Fibroblast of lung (primary cell): ENCODE results near the gene B4GALT6.

ENCODE experiments used
- EZH2 ChIP-seq: IDR thresholded peaks from 2 replicates; pipeline ENCODE4 v1.5.1; 2012; ENCODE audit warnings: low read length, control low read depth, mild to moderate bottlenecking; ENCODE audit errors: missing control alignments
- TF ChIP-seq, protein P1 (sequence below), 2 donors: IDR thresholded peaks in 1 of 2; conservative IDR thresholded peaks in 1 of 2; 1 replicate in 1 of 2; 2 replicates in 1 of 2; pipeline ENCODE4 v1.5.1; 2011 to 2012; ENCODE audit warnings: low read length in 2 of 2, control low read depth in 1 of 2, inconsistent platforms in 1 of 2, low read depth in 1 of 2, mild to moderate bottlenecking in 1 of 2

DNA sequence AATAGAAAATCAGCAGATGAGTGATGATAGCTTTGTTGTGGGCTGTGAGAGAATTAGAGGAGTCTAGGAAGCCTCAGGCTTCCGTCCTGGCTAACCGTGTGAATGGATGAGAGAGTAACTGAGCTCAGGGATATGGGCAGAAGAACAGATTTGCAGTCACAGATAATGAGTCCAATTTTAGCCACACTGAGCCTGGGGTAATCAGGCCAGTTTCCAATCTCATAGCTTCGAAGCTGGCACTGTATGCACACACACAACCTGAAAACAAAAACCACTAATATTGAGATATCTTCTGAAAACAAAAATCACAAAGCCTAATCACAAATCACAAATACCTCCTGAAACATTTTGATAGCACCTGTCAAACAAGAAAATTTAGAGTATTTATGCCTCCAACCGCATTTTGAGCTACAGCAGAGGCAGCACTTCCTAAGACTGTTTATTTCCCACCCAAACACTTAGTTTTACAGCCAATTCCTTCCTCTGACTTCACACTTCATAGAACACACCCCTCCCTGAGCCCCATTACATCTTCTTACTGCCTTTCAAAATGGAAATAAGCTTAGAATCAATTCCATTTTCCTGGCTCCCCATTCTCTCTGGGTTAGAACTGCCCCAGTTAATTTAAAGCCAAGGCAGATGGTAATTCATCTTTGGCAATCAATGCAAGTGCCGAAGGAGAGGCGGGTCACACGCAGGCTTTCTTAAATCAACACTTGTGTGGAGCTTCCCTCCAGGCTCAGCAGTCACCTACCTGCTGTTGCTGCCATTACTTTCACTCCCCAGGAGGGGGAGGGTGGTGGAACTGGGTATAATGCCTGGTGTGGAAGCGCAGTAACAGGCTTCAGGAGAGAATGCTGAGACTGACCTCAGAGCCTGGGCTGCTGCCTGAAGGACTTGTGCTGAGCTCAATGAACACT is 73.8 kb downstream of the B4GALT6 start:
- TF ChIP-seq, protein P1, sequence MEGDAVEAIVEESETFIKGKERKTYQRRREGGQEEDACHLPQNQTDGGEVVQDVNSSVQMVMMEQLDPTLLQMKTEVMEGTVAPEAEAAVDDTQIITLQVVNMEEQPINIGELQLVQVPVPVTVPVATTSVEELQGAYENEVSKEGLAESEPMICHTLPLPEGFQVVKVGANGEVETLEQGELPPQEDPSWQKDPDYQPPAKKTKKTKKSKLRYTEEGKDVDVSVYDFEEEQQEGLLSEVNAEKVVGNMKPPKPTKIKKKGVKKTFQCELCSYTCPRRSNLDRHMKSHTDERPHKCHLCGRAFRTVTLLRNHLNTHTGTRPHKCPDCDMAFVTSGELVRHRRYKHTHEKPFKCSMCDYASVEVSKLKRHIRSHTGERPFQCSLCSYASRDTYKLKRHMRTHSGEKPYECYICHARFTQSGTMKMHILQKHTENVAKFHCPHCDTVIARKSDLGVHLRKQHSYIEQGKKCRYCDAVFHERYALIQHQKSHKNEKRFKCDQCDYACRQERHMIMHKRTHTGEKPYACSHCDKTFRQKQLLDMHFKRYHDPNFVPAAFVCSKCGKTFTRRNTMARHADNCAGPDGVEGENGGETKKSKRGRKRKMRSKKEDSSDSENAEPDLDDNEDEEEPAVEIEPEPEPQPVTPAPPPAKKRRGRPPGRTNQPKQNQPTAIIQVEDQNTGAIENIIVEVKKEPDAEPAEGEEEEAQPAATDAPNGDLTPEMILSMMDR (conservative IDR thresholded peaks at IDR 0.05 in 1 of 2, IDR thresholded peaks at IDR 0.05 in 1 of 2; ENCODE audit: low read depth in 1 of 2, low read length in 2 of 2) = no peak
- TF ChIP-seq EZH2 = no peak
